ENCODE results near the gene PLA2G4D.
A peak's percentile ranks its signal among the peaks of the same experiment; 100 is the strongest.

Gene PLA2G4D

GRCh38 chr15:42060477-42060763, 33.9 kb downstream of the PLA2G4D start:
- Histone ChIP-seq H3K4me3 (ENCODE audit: low read depth, low read length) (no peak overlapping the region), H3K27ac (no peak overlapping the region), H3K36me3 (replicated peaks) (no peaks in the 10 kb centered on the region), H3K27me3 (replicated peaks) (no peaks in the 10 kb centered on the region)
- TF ChIP-seq, protein P1, sequence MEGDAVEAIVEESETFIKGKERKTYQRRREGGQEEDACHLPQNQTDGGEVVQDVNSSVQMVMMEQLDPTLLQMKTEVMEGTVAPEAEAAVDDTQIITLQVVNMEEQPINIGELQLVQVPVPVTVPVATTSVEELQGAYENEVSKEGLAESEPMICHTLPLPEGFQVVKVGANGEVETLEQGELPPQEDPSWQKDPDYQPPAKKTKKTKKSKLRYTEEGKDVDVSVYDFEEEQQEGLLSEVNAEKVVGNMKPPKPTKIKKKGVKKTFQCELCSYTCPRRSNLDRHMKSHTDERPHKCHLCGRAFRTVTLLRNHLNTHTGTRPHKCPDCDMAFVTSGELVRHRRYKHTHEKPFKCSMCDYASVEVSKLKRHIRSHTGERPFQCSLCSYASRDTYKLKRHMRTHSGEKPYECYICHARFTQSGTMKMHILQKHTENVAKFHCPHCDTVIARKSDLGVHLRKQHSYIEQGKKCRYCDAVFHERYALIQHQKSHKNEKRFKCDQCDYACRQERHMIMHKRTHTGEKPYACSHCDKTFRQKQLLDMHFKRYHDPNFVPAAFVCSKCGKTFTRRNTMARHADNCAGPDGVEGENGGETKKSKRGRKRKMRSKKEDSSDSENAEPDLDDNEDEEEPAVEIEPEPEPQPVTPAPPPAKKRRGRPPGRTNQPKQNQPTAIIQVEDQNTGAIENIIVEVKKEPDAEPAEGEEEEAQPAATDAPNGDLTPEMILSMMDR (IDR thresholded peaks at IDR 0.05; ENCODE audit: low read depth, low read length, missing control alignments) = no peak
- in situ Hi-C loops (cut with HindIII; ENCODE audit: low pct_ligation_motif_present, low sequenced_read_pairs) = no loop called here
- DNase-seq = no peak

GRCh38 chr15:42059661-42060476, 34.5 kb downstream of the PLA2G4D start:
- DNase-seq = peak; percentile 43
- Histone ChIP-seq H3K27me3 (replicated peaks) (no peaks in the 10 kb centered on the region), H3K36me3 (replicated peaks) (no peaks in the 10 kb centered on the region), H3K4me3 (ENCODE audit: low read depth, low read length) (no peak overlapping the region), H3K27ac (no peak overlapping the region)
- in situ Hi-C loops (cut with HindIII; ENCODE audit: low pct_ligation_motif_present, low sequenced_read_pairs) = no loop called here
- TF ChIP-seq, protein P1 (IDR thresholded peaks at IDR 0.05; ENCODE audit: low read depth, low read length, missing control alignments) = peak; percentile 95

DNA sequence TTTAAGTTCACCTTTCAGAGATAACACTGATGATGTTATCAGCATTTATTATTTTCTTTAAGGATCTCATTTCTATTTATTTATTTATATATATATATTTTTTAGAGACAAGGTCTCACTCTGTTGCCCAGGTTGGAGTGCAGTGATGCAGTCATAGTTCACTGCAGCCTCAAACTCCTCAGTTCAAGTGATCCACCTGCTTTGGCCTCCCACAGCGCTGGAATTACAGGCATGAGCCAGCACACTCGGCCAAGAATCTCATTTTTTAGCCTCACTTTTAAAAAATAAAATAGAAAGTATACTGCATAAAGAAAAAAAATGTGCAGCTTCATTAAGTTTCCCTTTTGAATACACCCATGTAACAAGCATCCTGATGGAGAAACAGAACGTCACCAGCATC, 35.6 kb downstream of the PLA2G4D start:
- Histone ChIP-seq H3K4me3 (ENCODE audit: low read depth, low read length) (no peak overlapping the region), H3K27ac (no peak overlapping the region), H3K36me3 (replicated peaks) (no peaks in the 10 kb centered on the region), H3K27me3 (replicated peaks) (no peaks in the 10 kb centered on the region)
- in situ Hi-C loops (cut with HindIII; ENCODE audit: low pct_ligation_motif_present, low sequenced_read_pairs) = no loop called here
- DNase-seq = no peak
- TF ChIP-seq, protein P1 (IDR thresholded peaks at IDR 0.05; ENCODE audit: low read depth, low read length, missing control alignments) = no peak

DNA sequence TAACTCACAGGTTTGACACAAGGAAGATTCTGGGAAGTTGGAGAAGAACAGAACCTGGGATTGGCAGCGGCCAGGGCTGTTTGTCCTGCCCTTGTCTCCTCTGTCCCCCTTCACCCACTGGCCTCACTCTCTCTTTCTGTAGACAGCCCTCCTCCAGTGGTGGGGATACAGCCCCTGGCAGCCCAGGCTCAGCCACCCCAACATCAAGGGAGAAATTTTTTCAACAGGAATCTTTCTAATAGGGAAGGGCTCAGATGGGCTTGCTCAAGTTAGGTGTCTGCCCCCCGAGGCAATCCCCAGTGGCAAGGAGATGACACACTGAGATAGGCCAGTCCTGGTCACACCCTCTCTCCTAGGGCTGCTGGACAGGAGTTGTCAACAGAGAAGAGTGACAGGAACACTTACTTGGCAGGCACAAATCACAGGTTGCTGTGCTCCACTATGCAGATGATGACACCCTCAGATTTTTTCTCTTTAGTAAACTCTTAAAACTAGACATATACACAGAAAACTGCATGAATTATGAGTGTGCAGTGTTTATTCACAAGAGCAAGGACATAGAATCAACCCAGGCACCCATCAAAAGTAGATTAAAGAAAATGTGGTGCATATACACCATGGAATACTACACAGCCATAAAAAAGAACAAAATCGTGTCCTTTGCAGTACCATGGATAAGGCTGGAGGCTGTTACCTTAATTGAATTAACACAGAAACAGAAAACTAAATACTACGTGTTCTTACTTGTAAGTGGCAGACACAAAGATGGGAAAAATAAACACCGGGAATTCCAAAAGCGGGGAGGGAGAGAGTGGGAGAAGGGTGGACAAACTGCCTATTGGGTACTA, 36.3 kb downstream of the PLA2G4D start:
- no peaks in the 10 kb centered on the region for H3K36me3 ChIP-seq (replicated peaks)
- no peak for DNase-seq
- TF ChIP-seq, protein P1 (IDR thresholded peaks at IDR 0.05; ENCODE audit: low read depth, low read length, missing control alignments) = no peak
- in situ Hi-C loops (cut with HindIII; ENCODE audit: low pct_ligation_motif_present, low sequenced_read_pairs) = no loop called here
- no peaks in the 10 kb centered on the region for H3K27me3 ChIP-seq (replicated peaks)
- no peak overlapping the region for H3K4me3 ChIP-seq (ENCODE audit: low read depth, low read length)
- no peak overlapping the region for H3K27ac ChIP-seq

GRCh38 chr15:42056934-42057798, 37.2 kb downstream of the PLA2G4D start:
- Histone ChIP-seq H3K4me3 (ENCODE audit: low read depth, low read length) (peak overlapping the region; percentile 27), H3K27me3 (replicated peaks) (no peaks in the 10 kb centered on the region), H3K36me3 (replicated peaks) (no peaks in the 10 kb centered on the region), H3K27ac (no peak overlapping the region)
- in situ Hi-C loops (cut with HindIII; ENCODE audit: low pct_ligation_motif_present, low sequenced_read_pairs) = no loop called here
- TF ChIP-seq, protein P1 (IDR thresholded peaks at IDR 0.05; ENCODE audit: low read depth, low read length, missing control alignments) = peak; percentile 79
- peak; percentile 40 for DNase-seq
